ENCODE results near the gene POLA1.

- TF ChIP-seq CTCF (IDR thresholded peaks at IDR 0.05), result no peak
- no peak for TF ChIP-seq POLR2A (IDR thresholded peaks at IDR 0.05)
Observed at GRCh38 chrX:24993879-24994278, 300.2 kb downstream of the POLA1 start.

Data from transverse colon (tissue), 3 donors.